COLO829 (cell line): ENCODE measurements around the gene KLHL2.

Experiments
- DNase-seq: peaks from one replicate; pipeline ENCODE4 v3.0.0; 2012; ENCODE audit warnings: low spot score

KLHL2 gene

GRCh38 chr4:165288639-165289422, 81.5 kb downstream of the KLHL2 start:
- DNase-seq = peak; percentile 44

DNA sequence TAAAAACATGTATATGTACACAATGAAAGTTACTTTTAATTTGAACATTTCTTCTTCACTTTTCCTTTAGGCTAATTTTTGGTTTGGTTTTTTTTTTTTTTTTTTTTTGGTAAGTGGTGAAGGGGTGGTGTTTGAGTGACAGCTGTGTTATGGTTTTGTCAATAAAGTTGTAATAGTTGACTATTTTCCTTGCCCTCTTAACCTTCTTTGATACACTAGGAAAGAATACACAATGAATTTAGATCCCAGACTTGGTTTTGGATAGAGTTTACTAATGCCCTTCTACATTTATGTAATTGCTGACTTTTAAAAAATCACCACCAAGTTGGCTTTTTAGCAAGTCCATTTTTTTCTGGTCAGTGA, 82.0 kb downstream of the KLHL2 start:
- DNase-seq = no peak

GRCh38 chr4:165293061-165293460, 85.7 kb downstream of the KLHL2 start:
- DNase-seq = no peak

DNA sequence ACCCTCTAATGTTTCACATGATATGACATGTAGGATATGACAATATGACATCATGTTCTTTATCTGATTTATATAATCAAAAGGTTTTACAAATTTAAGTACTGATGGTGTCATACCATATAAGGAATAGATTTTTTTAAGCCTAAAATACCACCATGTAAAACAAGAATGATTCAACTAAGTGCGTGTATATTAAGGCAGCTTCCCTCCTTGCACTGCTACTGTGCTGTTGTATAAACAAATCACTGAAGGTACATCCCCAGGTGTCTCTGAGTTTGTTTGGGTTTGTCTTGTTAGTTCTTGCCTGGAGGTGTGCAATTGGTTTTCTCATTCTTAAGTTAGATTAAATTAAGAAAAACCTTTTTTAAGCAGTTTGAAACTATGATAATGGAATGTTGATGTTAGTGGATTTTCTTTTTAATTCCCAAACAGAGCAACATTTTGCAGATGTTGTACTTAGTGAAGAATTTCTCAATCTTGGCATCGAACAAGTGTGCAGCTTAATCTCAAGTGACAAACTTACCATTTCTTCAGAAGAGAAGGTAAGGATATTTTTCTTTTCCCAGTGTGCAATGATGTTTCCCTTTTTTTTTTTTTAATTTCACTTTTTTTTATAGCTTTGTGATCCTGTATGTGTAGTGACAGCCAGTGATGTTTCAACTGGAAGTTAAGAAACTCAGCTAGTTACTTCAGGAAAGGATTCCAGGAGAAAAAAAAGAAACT, 86.7 kb downstream of the KLHL2 start:
- no peak for DNase-seq

DNA sequence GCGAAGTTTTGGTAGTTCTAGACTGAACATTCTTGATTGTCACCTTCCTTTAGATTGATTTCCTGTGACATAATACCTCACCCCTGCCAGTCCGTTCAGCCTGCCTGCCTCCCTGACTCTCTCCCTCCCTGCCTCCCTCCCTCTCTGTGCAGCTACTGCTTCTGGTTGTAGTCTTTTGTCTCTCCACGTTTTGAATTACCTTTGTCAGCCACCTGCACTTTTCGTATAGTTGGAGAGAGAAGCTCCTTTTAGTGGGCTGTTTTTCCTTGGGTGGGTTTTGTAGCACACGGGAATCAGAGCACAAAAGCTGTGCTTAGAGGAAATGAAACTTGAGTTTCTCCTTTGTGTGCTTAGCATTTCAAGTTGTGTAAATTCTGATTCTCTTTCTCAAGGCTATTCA, 87.5 kb downstream of the KLHL2 start:
- DNase-seq = no peak

- DNase-seq = no peak
Measured at GRCh38 chr4:165297626-165298025, 90.3 kb downstream of the KLHL2 start.

DNA sequence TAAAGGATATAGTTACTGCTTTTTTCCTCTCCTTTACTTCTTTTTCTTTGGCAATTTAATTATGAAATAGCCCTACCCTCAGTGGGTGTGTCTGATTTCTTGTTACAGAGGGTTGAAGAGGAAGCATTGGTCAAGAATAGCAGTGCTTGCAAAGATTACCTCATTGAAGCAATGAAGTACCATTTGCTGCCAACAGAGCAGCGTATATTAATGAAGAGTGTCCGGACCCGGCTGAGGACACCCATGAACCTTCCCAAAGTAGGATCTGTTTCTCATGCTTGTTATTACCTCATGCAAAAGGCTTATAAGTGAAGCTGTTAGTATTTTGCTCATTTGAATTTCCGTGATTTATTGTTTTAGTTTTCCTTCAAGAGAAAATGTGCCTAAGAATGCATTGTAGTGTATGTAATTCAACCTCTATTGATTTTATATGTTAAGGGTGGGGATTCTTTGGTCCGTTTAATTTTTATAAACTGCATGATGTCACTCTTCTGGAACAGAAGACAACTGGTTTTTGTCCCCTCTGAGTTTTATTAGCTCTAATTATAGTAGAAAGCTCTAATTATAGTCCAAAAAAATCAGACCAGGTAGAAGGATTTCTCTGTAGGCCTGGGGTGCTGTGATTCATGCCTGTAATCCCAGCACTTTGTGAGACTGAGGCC, 92.2 kb downstream of the KLHL2 start:
- no peak for DNase-seq

GRCh38 chr4:165301833-165302232, 94.5 kb downstream of the KLHL2 start:
- no peak for DNase-seq

DNA sequence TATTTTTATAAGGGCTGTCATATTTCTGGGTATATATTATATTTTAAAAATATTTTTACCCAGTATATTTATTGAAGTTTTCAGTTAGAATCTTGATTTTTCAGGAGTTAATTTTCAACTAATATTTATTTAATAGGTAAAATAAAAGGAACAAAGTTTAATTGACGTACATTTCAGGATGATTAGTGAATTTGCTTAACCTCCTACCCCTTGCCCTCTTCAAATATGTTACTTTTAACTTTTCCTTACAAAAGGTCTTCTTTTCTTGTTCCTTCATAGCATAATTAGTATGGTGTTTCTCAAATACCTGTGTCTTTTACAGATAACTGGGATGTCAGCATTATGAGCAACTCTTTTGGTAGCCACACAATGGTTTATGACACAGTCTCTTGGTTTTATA, 95.3 kb downstream of the KLHL2 start:
- no peak for DNase-seq

DNA sequence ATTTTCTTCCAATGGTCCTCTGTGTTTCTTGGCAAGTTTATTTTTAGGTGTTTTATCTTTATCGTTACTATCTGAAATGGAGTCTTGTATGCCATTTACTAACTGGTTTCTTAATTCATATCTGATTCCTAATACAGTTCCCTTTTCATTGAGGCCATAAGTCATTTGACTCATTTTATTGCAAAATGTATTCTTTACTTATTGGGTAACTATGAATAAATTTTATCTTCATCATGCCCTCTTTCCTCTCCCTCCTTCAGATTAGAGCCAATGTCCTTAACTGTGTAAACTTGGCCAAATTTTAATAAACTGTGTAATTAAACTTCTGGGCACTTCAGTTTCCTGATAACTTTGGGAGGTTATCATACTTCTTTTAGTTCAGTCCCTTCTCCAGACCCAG, 100.8 kb downstream of the KLHL2 start:
- DNase-seq = no peak

GRCh38 chr4:165308606-165309005, 101.2 kb downstream of the KLHL2 start:
- DNase-seq = no peak

DNA sequence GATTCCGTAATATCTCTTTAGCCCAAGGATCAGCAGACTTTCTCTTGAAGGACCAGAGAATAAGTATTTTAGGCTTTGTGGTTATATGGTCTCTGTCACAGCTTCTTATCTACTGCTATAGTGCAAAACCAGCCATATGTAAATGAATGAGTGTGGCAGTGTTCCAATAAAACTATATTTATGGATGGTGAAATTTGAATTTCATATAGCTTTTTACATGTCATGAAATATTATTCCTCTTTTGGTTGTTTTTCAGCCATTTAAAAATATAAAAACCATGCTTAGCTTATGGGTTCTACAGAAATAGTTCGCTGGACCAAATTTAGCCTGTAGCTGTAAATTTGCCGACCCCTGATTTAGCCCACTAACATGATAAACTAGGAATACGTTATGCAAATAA, 102.1 kb downstream of the KLHL2 start:
- no peak for DNase-seq

DNA sequence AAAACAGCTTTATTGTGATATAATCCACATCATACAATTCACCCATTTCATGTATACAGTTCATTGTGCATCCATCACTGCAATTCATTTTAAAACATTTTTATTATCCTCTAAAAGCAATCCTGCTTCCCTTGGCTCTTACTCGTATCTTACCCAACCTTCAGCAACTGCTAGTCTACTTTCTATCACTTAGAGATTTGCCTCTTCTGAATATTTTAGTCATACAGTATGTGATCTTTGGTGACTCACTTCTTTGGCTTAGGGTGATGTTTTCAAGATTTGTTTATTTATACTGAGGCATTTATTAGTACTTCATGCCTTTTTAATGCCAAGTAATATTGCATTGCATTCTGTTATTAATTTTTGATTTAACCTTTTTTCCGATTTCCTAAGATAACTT, 105.1 kb downstream of the KLHL2 start:
- no peak for DNase-seq

DNA sequence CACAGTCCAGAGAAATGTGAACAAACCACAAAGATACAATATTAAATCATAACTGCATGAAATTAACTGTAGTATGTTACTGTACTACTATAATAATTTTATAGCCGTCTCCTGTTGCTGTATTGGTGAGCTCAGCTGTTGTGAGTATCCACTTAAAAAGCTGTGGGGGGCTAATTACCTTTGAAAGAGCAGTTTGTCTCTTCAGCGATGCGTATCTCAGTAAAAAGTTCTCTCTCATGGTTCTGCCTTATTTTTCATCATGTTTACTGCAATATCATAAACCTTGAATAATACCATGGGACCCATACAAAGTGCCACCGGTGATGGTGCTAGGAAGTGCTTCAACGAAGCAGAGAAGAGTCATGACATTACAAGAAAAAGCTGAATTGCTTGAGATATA, 111.7 kb downstream of the KLHL2 start:
- DNase-seq = no peak

GRCh38 chr4:165319509-165319908, 112.1 kb downstream of the KLHL2 start:
- no peak for DNase-seq

GRCh38 chr4:165324236-165324917, 117.0 kb downstream of the KLHL2 start:
- DNase-seq = no peak

DNA sequence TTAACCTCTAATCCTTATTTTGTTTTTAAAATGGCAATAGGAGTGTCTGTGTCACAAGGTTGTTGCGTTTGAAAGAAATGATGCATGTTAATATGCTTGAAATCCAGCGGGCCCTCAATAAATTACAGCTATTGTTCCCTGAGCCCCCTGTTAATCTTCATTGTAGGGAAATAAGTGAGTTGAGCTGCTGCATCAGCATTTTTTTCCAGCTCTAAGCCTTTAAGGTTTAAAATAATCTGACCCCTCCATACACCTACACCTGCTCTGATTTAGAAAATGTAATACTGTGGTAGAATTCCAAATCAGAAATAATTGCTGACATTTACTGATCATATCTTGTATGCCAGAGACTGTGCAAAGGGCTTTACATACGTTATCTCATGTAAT, 117.5 kb downstream of the KLHL2 start:
- DNase-seq = no peak

DNA sequence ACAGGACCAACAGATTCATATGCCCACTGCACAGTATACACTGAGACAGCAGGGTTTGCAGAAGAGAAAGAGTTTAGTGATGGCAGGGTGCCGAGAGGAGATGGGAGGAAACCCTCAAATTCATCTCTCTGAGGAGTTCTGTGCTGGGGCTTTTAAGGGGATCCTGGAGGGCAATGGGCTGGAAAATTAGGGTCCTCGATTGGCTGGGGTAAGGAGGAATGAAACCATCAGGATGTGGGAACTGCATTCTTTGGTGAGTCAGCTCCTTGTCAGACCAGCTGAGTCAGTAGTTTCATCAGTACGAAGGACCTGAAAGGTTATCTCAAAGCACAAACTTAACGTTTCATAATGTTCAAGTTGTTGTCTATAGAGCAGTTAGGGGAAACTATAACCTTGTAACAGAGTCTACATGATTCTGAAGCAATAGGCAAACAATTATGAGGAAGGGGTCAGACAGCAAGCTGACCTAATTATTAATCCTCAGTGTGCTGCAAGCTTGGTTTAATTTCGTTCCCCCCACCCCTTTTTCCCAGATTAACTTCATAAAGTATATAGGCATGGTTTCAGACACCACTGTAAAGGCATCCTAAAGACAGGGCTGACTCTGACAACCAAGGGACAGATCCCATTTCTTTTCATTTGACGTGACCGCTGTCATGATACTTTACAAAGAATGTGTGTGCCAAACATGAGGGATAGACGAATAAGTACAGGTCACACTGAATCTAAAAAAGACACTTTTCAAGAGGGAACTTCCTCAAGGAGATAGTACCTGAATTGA, 118.6 kb downstream of the KLHL2 start:
- no peak for DNase-seq

- no peak for DNase-seq
Measured at GRCh38 chr4:165326831-165327210, 119.5 kb downstream of the KLHL2 start.

- DNase-seq = peak; percentile 97
Measured at GRCh38 chr4:165327211-165328100, 120.1 kb downstream of the KLHL2 start, which contains the start of gene MSMO1. Gene MSMO1 (plus strand): TSS chr4:165327669. CDS start chr4:165333371, 5,702 bp downstream.

DNA sequence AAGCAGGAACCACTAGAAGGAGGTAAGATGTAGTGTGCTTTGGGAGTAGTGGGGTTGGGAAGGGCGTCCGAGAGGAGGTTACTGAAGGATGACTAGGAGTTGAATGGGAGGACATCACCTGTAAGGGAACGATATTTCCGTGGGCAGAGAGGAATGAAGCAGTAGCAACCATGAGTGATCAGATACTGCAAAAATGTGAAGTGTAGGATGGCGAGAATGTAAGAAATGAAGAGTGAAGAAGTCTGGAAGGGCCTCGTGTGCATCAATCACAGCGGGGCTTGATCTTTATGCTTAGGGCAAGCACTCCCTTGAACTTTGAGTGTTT, 120.7 kb downstream of the KLHL2 start:
- DNase-seq = no peak
